GM21367 (cell line): ENCODE measurements around the gene PTP4A1.
"Not testable (repeated sequence)": the region's sequence is repeated elsewhere in the genome, so short reads cannot be mapped to it uniquely, and the experiment has no call there.

Source experiments
- ATAC-seq: cut with Tn5 transposase; IDR thresholded peaks from one replicate; pipeline ENCODE4 v1.9.1; 2021; ENCODE audit not compliant: unreplicated experiment

Gene PTP4A1

DNA sequence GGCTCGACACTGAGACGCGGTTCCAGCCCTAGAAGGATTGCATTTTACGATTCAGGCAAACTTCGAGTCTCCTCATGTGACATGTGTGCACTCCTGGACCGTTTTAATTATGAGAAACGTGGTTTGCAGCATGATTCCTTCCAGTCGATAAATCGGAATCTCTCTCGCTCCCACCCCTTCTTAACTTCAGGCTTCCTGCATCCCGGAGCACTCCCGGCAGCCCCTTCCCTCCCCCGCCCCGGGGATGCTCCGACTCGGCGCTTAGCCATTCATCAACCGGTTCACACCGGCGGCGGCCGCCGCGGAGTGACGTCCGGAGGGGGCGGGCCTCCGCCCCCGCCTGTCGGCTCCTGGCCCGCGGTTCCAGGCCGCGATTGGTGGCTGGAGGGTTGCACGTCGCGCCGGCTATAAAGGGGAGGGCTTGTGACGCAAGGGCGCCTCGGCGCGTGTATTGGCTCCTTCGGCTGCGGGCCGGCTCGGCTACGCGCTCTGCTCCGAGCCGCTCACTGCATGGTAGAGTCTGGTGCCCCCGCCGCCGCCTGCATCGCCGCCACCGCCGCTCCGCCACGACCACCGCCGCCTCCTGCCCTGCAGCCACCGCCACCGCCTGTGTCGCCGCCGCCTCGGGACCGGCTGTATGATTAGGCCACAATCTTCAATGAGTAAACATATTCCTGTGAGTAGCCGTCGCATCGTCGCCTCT is at the start of gene PTP4A1, which contains the start of gene LOC128125822:
Gene PTP4A1 (plus strand): TSS at position 437 of the 703 bp plus-strand sequence. CDS start 4,401 bp downstream, outside the sequence.
Gene LOC128125822 (plus strand): TSS at position 437 of the 703 bp plus-strand sequence.
- peak; percentile 93 for ATAC-seq

- not testable (repeated sequence) for ATAC-seq
These were observed 49.4 kb upstream of the PTP4A1 start for GRCh38 chr6:63522911-63523287.

DNA sequence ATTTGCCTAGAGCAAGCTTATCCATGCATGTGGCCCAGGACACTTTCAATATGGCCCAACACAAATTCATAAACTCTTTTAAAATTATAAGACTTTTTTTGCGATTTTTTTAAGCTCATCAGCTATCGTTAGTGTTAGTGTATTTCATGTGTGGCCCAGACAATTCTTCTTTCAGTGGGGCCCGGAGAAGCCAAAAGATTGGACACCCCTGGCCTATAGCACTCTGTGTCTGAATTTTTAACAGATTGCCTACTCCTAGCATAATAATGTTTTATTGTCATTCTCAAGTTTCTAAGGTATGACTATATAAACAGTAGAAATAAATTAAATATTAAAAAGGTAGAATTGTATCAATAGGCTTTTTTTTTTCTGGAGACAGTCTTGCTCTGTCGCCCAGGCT is 48.6 kb upstream of the PTP4A1 start:
- no peak for ATAC-seq

DNA sequence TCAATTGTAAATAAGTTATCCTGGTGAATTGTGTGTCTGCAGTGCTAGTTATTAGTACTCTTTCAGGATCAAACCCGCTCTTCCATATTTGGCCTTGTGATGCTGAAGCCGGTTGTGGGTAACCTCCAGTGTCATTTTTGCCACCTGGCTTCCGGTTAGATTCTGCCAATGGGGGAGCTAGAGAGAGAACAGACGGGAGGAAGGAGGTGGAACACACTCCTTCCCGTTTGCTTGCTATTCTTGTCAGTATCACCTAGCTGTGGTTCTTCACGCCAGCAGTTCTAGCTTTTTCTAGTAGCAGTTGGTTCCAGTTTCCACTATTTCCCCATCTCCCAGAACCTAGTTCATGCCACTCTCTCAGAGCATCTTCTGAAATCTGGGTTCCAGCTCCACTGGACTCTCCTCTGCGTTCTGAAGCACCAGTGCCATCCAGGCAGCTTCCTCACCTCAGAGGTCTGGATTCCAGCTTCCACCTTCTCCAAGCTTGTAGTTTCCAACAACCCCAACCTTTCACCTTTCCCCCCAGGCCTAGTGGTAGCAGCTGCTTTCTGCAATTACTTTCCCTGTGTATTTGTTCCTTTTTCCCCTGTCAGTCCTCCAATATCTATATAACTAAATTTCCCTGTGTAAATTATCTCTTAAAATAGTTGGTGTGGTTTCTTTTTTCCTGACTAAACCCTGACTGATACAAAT is 46.9 kb upstream of the PTP4A1 start:
- ATAC-seq, result peak; percentile 41

- no peak for ATAC-seq
These were observed 45.3 kb upstream of the PTP4A1 start for GRCh38 chr6:63526931-63527330.

GRCh38 chr6:63527658-63528514 is 44.4 kb upstream of the PTP4A1 start:
- no peak for ATAC-seq

- no peak for ATAC-seq
These were observed 42.8 kb upstream of the PTP4A1 start for GRCh38 chr6:63529498-63529897.

DNA sequence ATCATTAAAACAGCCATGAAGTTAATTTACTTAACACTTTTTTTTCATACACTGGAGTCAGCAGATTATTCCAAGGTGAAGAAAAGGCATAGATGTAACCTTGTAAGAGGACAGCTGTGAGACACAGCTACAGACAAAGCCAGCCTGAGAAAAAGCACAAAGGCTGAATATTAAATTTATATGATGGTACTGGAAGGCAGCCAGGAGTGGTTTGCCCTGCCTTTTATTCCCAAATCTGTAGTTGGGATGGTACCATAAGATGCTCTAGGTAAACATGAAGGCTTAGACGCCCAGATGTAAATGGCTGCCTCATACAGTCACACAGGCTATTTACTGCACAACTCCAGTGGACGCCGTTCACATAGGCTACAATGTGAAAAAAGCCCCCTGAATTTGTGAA is 42.1 kb upstream of the PTP4A1 start:
- no peak for ATAC-seq

GRCh38 chr6:63530991-63531390 is 41.3 kb upstream of the PTP4A1 start:
- ATAC-seq, result no peak

DNA sequence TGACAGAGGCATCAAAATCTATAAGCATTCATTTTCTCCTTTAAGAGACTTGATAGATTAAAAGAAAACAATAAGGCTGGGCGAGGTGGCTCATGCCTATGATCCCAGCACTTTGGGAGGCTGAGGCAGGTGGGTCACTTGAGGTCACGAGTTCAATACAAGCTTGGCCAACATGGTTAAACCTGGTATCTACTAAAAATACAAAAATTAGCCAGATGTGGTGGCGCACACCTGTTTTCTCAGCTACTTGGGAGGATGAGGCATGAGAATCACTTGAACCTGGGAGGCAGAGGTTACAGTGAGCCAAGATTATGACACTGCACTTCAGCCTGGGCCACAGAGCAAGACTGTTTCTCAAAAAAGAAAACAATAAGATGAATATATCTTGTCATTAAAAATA is 39.3 kb upstream of the PTP4A1 start:
- ATAC-seq, result no peak

DNA sequence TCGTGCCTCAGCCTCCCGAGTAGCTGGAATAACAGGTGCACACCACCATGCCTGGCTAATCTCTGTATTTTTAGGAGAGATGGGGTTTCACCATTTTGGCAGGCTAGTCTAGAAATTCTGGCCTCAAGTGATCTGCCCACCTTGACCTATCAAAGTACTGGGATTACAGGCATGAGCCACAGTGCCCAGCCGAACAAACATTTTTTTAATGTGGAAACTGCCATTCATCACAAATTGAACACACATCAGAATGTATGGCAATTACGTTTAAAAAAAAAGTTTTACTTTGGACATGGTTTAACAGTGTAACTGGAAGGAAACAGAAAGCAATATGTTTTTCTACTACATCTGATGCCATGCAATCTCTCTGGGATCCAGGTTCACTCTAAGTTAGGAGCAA is 38.3 kb upstream of the PTP4A1 start:
- ATAC-seq, result no peak

DNA sequence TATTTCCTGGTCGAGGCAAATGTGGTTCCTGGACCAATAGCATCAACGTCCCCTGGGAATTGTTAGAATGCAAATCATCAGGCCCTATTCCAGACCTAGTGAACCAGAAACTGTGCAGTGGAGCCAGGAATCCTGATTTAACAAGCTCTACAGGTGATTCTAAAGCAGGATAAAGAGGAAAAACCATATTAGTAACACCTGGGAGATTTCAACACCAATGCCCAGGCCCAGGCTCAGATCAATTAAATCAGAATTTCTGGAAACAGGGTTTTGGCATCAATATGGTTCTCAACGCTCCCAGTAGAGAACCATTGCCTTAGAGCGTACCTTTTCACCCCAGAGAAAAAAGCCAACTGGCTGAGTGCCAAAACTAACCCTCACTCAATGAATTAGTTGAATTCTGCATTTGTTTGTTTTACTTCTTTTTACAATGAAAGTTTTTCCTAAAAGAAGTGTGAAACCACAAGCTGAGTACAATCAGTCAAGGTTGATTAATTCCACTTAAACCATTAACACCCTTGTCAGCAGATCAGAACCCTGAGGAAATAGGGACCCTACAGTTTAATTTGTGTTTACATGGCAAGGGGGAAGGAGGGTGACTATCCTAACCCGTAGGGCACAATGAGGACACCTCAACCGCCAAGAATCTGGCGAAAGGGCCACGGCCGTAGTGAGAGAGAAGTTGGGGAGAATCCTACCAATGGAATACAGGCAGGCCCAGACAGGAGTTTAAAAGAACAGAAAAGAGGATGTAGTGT is 34.9 kb upstream of the PTP4A1 start:
- peak; percentile 70 for ATAC-seq

DNA sequence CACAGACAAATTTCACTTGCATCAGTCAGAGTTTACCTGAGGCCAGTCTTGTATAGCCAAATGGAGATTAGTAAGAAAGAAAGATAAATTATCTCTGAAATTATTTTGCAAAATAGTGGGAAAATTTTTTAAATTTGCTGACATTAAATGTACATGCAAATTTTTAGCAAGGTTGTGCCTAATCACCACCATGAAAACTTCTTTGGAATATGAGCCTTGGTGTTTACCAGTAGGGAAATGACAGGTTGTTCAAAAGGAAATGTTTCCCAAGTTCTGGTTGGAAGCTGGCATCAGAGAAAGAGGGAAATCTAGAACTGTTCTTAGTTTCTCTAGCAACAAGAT is 34.4 kb upstream of the PTP4A1 start:
- ATAC-seq, result no peak

- no peak for ATAC-seq
These were observed 33.7 kb upstream of the PTP4A1 start for GRCh38 chr6:63538550-63538949.

- no peak for ATAC-seq
These were observed 29.3 kb upstream of the PTP4A1 start for GRCh38 chr6:63543001-63543400.

DNA sequence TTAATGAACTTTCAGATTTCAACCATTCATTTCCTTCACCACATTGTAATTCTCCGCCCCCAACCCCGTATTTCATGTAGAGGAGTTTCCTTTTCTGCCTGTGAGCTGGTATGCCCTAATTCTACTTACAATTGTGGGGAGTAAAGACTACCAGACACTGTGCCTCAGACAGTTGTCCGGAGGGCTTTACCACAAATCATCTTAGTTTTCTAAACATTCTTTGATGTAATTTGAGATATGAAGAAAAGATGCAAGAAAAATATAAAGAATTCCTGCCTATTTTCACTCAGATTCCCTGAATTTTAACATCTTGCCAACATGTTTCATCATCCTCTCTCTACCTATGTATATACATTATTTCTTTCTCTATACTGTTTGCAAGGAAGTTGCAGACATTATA is 28.3 kb upstream of the PTP4A1 start:
- no peak for ATAC-seq

GRCh38 chr6:63546236-63546635 is 26.0 kb upstream of the PTP4A1 start:
- no peak for ATAC-seq

GRCh38 chr6:63546697-63547096 is 25.6 kb upstream of the PTP4A1 start:
- no peak for ATAC-seq

- ATAC-seq, result no peak
These were observed 23.2 kb upstream of the PTP4A1 start for GRCh38 chr6:63549076-63549475.

- peak; percentile 96 for ATAC-seq
These were observed 19.1 kb upstream of the PTP4A1 start for GRCh38 chr6:63553208-63553607.

DNA sequence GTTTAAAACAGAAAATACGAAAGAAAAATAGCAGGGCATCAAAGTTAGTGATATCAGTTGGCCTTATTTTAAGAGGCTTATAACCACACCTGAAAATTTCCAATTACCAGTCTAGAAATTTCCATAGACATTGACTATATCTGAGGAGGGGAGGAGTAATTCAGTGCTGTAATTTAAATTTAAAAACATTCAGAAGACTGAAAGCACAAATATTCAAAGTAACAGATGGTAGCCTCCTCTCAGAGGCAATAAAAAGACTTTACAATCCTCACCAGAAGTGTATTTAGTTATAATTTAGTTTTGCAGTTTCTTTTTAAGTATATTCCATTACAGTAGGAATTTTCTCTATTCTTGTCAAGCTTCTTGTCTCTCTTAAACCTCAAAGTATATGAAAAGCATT is 18.4 kb upstream of the PTP4A1 start:
- ATAC-seq, result no peak
